ENCODE measurements around the gene PTGS2.

Gene PTGS2

GRCh38 chr1:186680245-186681061 is at the start of gene PTGS2:
PTGS2 (minus strand) TSS chr1:186680423; CDS start chr1:186680290, 133 bp downstream.
- peak in 2 of 4 experiments; percentile 13 to 17 for DNase-seq (ENCODE audit: low read depth in 4 of 4, low spot score in 1 of 4)

GRCh38 chr1:186722711-186723309 is 42.6 kb upstream of the PTGS2 start:
- DNase-seq (ENCODE audit: low read depth in 4 of 4, low spot score in 1 of 4) = no peak

GRCh38 chr1:186717286-186717685 is 37.1 kb upstream of the PTGS2 start:
- DNase-seq (ENCODE audit: low read depth in 4 of 4, low spot score in 1 of 4) = no peak

GRCh38 chr1:186715887-186716809 is 35.9 kb upstream of the PTGS2 start:
- DNase-seq (ENCODE audit: low read depth in 4 of 4, low spot score in 1 of 4) = no peak

GRCh38 chr1:186710696-186711095 is 30.5 kb upstream of the PTGS2 start:
- no peak for DNase-seq (ENCODE audit: low read depth in 4 of 4, low spot score in 1 of 4)

- DNase-seq (ENCODE audit: low read depth in 4 of 4, low spot score in 1 of 4) = no peak
These were observed 28.5 kb upstream of the PTGS2 start for GRCh38 chr1:186708694-186709097.

- no peak for DNase-seq (ENCODE audit: low read depth in 4 of 4, low spot score in 1 of 4)
These were observed 23.1 kb upstream of the PTGS2 start for GRCh38 chr1:186703209-186703766.

- no peak for DNase-seq (ENCODE audit: low read depth in 4 of 4, low spot score in 1 of 4)
These were observed 20.5 kb upstream of the PTGS2 start for GRCh38 chr1:186700722-186701121.

GRCh38 chr1:186699519-186699918 is 19.3 kb upstream of the PTGS2 start:
- DNase-seq (ENCODE audit: low read depth in 4 of 4, low spot score in 1 of 4) = no peak

- no peak for DNase-seq (ENCODE audit: low read depth in 4 of 4, low spot score in 1 of 4)
These were observed 9.7 kb upstream of the PTGS2 start for GRCh38 chr1:186689907-186690306.

- no peak for DNase-seq (ENCODE audit: low read depth in 4 of 4, low spot score in 1 of 4)
These were observed 9.2 kb upstream of the PTGS2 start for GRCh38 chr1:186689376-186689775.

GRCh38 chr1:186683652-186684410 is 3.6 kb upstream of the PTGS2 start:
- no peak for DNase-seq (ENCODE audit: low read depth in 4 of 4, low spot score in 1 of 4)

GRCh38 chr1:186682736-186683135 is 2.5 kb upstream of the PTGS2 start:
- DNase-seq (ENCODE audit: low read depth in 4 of 4, low spot score in 1 of 4) = no peak

- DNase-seq (ENCODE audit: low read depth in 4 of 4, low spot score in 1 of 4) = no peak
These were observed 1.6 kb upstream of the PTGS2 start for GRCh38 chr1:186681801-186682200.

- no peak for DNase-seq (ENCODE audit: low read depth in 4 of 4, low spot score in 1 of 4)
These were observed 898 bp upstream of the PTGS2 start for GRCh38 chr1:186681121-186681520.

GRCh38 chr1:186679924-186680244 is 339 bp downstream of the PTGS2 start:
- DNase-seq (ENCODE audit: low read depth in 4 of 4, low spot score in 1 of 4) = no peak

- no peak for DNase-seq (ENCODE audit: low read depth in 4 of 4, low spot score in 1 of 4)
These were observed 2.1 kb downstream of the PTGS2 start for GRCh38 chr1:186678155-186678554.

- DNase-seq (ENCODE audit: low read depth in 4 of 4, low spot score in 1 of 4) = no peak
These were observed 7.6 kb downstream of the PTGS2 start for GRCh38 chr1:186672596-186672995.

GRCh38 chr1:186672131-186672530 is 8.1 kb downstream of the PTGS2 start:
- no peak for DNase-seq (ENCODE audit: low read depth in 4 of 4, low spot score in 1 of 4)

- no peak for DNase-seq (ENCODE audit: low read depth in 4 of 4, low spot score in 1 of 4)
These were observed 8.9 kb downstream of the PTGS2 start for GRCh38 chr1:186671136-186671825.
